PFSK-1 (cell line): ENCODE measurements around the gene IRX3.

Experiments
- FOXP2 ChIP-seq: optimal IDR thresholded peaks from 2 replicates; pipeline ENCODE3; 2011; ENCODE audit warnings: borderline replicate concordance, control low read depth, inconsistent platforms; ENCODE audit not compliant: insufficient read depth; ENCODE audit errors: extremely low read length, extremely low read depth
- POLR2AphosphoS5 ChIP-seq: IDR thresholded peaks from 2 replicates; pipeline ENCODE4 v1.6.1; 2012; ENCODE audit warnings: low read depth, mild to moderate bottlenecking, control low read depth, low read length, moderate library complexity
- REST ChIP-seq, 2 experiments: IDR thresholded peaks; 2 replicates each; pipeline versions ENCODE4 v1.6.1 to v1.8.0; 2011 to 2012; ENCODE audit warnings: low read depth in 2 of 2, low read length in 2 of 2, control low read depth in 1 of 2, inconsistent platforms in 1 of 2, mild to moderate bottlenecking in 1 of 2, moderate library complexity in 1 of 2; ENCODE audit not compliant: insufficient read depth in 1 of 2
- SIN3A ChIP-seq: IDR thresholded peaks from 2 replicates; pipeline ENCODE4 v1.6.1; 2012; ENCODE audit warnings: mild to moderate bottlenecking, low read length, moderate library complexity, borderline replicate concordance; ENCODE audit not compliant: insufficient read depth
- TAF1 ChIP-seq: IDR thresholded peaks from 2 replicates; pipeline ENCODE4 v1.6.1; 2012; ENCODE audit warnings: low read length, control low read depth, borderline replicate concordance; ENCODE audit not compliant: insufficient read depth

- no peak for TF ChIP-seq POLR2AphosphoS5
- no peak for TF ChIP-seq TAF1
- no peak for TF ChIP-seq REST (IDR thresholded peaks at IDR 0.05; ENCODE audit: insufficient read depth in 1 of 2, low read depth in 2 of 2, low read length in 2 of 2)
- TF ChIP-seq SIN3A = no peak
- TF ChIP-seq FOXP2 = no peak
Measured at GRCh38 chr16:54268340-54268739, 18.2 kb downstream of the IRX3 start.
